SHP77 treated with DMSO at 0.1 percent for 48 hours (cell line): ENCODE data around the gene NRXN3.

ENCODE experiments used
- DNase-seq: peaks from one replicate; lab custom pipeline; 2025; lab: John Stamatoyannopoulos, UW

NRXN3 gene

GRCh38 chr14:78721756-78722480, 551.7 kb downstream of the NRXN3 start:
- DNase-seq = no peak

GRCh38 chr14:78725086-78725485, 554.9 kb downstream of the NRXN3 start:
- no peak for DNase-seq

- no peak for DNase-seq
These were observed 566.9 kb downstream of the NRXN3 start for GRCh38 chr14:78737116-78737515.

- no peak for DNase-seq
These were observed 567.4 kb downstream of the NRXN3 start for GRCh38 chr14:78737601-78738000.

GRCh38 chr14:78746086-78746595, 576.0 kb downstream of the NRXN3 start:
- no peak for DNase-seq

- no peak for DNase-seq
These were observed 577.6 kb downstream of the NRXN3 start for GRCh38 chr14:78747813-78748212.

DNA sequence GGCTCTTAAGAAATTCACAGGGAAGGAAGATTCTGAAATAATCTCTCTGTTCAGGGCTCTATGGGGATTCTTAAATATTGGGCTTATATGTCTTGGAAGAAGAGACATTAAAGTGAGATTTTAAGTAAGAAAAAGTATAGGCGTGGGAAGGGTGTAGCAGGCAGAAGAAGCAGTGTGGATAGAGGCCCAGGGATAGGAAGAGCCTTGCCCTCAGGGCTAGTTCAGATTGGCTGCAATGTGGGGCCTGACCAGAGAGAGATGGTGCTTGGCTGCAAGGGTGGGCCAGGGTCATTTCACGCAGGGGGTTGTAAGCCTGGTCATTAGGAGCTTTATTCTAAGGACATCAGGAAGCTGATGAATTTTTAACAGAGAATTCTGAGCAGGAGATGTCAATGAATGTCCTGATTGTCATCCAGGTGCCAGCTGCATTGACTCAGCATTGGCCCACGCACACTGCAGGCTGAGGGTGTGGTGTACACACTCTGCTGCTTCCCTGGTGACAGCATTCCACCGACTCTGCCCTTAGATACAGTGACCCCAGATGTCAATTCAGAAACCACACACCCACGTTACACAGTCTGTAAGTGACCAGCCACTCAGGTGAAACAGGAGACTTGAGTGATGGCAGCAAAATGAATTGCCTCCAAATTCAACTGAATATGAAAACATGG, 582.5 kb downstream of the NRXN3 start:
- DNase-seq = no peak

DNA sequence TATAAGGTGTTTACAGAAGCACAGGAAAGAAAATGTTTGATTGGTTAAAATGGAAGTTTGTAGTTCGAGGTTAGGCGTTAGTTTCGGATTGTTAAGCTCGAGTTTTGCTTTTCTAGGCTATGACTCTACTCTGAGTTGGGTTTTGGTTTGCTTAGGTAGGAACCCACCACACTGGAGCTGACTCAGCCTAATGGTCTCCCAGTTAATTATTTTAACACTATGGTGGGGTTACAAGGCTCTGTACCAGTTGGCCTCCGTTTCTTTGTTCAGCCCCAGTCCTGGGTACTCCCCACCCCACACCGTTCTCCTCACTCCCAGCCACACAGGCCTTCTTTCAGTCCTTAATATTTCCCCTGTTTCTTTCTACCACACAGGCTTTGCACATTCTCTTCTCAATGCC, 583.9 kb downstream of the NRXN3 start:
- no peak for DNase-seq

DNA sequence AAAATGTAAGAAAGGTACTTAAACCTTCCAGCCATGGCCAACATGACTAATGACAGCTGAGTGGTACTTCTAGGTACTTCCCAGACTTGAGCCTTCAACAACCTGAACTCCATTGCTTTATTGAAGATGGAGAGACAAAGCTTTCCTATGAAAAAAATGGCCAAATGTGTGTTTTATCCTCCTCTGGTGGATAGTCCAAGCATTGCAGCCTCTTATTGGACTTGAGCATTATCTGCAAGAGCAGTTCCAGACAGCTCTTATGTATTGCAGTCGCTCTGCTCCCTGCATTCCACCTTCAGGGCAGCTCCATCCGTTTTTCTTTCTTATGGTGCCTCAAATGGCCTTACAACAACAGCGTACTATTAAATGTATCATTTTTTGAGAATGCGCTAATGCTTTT, 588.2 kb downstream of the NRXN3 start:
- peak; percentile 0 for DNase-seq

- no peak for DNase-seq
These were observed 592.2 kb downstream of the NRXN3 start for GRCh38 chr14:78762331-78762730.

DNA sequence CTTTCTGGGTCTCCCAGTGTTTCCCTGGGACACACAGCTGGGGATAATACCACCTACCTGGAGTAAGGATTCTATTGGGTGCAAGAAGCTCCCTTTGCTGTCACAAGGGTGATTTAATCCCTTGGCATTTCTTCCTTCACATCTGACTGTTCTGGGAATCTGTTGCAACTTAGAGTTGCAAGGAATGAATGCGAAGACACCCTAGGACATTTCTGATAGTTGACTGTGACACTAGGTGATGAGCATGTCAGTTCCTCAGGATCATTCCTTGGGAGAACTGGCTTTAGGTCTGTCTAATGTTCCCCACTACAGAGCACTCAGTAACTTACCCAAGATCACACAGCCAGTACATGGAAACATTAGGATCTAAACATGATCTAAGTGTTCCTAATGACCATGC, 593.6 kb downstream of the NRXN3 start:
- DNase-seq = no peak

GRCh38 chr14:78764240-78764639, 594.1 kb downstream of the NRXN3 start:
- DNase-seq = no peak

- no peak for DNase-seq
These were observed 594.5 kb downstream of the NRXN3 start for GRCh38 chr14:78764645-78765044.

GRCh38 chr14:78767436-78767835, 597.3 kb downstream of the NRXN3 start:
- DNase-seq = no peak

GRCh38 chr14:78782551-78782950, 612.4 kb downstream of the NRXN3 start:
- no peak for DNase-seq

DNA sequence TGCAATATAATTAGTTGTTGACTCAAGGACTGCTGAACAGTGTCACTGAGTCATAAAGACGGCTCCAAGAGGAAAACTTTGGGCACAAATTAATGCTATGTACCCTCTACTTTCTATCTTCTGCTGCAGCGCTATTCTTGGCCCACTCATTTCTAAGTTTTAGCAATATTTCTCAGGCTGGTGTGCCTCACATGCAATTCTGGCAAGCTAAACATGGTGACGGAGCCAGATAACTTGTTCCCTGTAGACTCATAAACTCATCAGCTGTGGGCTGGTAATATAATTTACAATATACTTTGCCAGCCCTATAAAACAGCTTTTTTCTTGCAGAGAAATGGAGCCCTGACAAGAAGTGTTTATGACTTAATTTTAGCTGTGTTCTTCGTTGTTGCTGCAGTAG, 615.1 kb downstream of the NRXN3 start:
- DNase-seq = no peak

GRCh38 chr14:78788467-78789360, 618.5 kb downstream of the NRXN3 start:
- DNase-seq = no peak

GRCh38 chr14:78790271-78790670, 620.1 kb downstream of the NRXN3 start:
- DNase-seq = no peak

- DNase-seq = no peak
These were observed 628.6 kb downstream of the NRXN3 start for GRCh38 chr14:78798757-78799156.

DNA sequence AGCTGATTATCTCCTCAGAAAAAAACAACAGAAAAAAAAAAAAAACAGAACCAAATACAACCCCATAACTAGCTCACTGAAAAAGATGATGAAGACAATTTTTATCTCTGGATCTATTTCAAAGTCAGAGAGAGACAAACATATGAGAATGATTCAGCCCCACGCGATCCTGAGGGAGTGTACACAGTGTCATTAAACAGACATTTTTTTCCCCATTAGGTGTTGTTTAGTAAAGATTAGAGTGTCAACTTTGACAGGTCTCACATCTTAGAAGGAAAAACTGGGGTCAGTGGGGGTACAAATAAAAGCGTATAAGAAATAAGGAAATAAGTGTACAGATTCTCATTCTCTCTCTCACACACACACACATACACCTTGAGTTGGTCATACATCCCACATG, 635.4 kb downstream of the NRXN3 start:
- no peak for DNase-seq

- no peak for DNase-seq
These were observed 652.9 kb downstream of the NRXN3 start for GRCh38 chr14:78823035-78823434.

GRCh38 chr14:78823516-78823915, 653.3 kb downstream of the NRXN3 start:
- DNase-seq = no peak

DNA sequence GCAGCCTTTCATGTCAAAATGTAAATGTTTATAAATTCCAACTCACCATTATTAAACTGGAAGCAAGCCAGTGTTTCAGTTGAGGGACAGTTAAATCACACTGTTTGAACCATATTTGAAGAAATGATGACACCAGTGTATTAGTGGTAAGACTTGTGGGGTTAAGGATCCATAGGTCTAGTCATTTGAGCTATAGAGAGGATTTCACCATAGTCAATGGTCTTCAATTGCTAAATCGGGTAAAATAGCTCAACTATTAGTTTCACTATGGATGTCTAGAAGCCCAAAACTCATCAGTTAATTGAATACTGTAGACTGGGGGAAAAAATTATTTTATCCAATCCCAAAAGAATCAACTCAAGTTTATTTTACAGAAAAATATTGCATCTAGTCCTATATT, 659.1 kb downstream of the NRXN3 start:
- DNase-seq = no peak
